HEK293 (cell line): Measurements from ENCODE around the gene HPCAL1.

Source experiments
- PRDM1 ChIP-seq: fragments of 450-650 bp; formaldehyde crosslinking; IDR thresholded peaks from 2 replicates; pipeline ENCODE4; 2016; ENCODE audit warnings: missing biosample characterization, missing genetic modification characterization
- ZBTB20 ChIP-seq: fragments of 450-650 bp; formaldehyde crosslinking; IDR thresholded peaks from 2 replicates; pipeline ENCODE4 v1.5.1; 2016; ENCODE audit warnings: missing biosample characterization, missing genetic modification characterization
- ZBTB8A ChIP-seq: fragments of 450-650 bp; formaldehyde crosslinking; IDR thresholded peaks from 2 replicates; pipeline ENCODE4 v1.5.1; 2016; ENCODE audit warnings: missing biosample characterization, missing genetic modification characterization
- ZNF10 ChIP-seq: fragments of 450-650 bp; formaldehyde crosslinking; IDR thresholded peaks from 2 replicates; pipeline ENCODE4 v1.5.1; 2017; ENCODE audit warnings: missing biosample characterization, missing genetic modification characterization
- ZNF121 ChIP-seq: fragments of 450-650 bp; formaldehyde crosslinking; IDR thresholded peaks from 2 replicates; pipeline ENCODE4 v1.5.1; 2016; ENCODE audit warnings: missing biosample characterization, missing genetic modification characterization
- ZNF2 ChIP-seq: fragments of 450-650 bp; formaldehyde crosslinking; IDR thresholded peaks from 2 replicates; pipeline ENCODE4 v1.5.1; 2016; ENCODE audit warnings: missing biosample characterization, missing genetic modification characterization
- ZNF292 ChIP-seq: fragments of 450-650 bp; formaldehyde crosslinking; IDR thresholded peaks from 2 replicates; pipeline ENCODE4 v1.5.1; 2016; ENCODE audit warnings: low read depth, missing biosample characterization, missing genetic modification characterization, borderline replicate concordance
- ZNF302 ChIP-seq: fragments of 450-650 bp; formaldehyde crosslinking; IDR thresholded peaks from 2 replicates; pipeline ENCODE4 v1.5.1; 2016; ENCODE audit warnings: missing biosample characterization, missing genetic modification characterization, low read depth
- ZNF510 ChIP-seq: fragments of 450-650 bp; formaldehyde crosslinking; IDR thresholded peaks from 2 replicates; pipeline ENCODE4 v1.5.1; 2018; ENCODE audit warnings: mild to moderate bottlenecking, missing genetic modification characterization, missing biosample characterization; ENCODE audit not compliant: insufficient replicate concordance
- TF ChIP-seq, protein P1 (sequence below): fragments of 450-650 bp; formaldehyde crosslinking; IDR thresholded peaks from 2 replicates; pipeline ENCODE4 v1.5.1; 2016; ENCODE audit warnings: missing biosample characterization, missing genetic modification characterization

GRCh38 chr2:10447895-10448575, 145.3 kb downstream of the HPCAL1 start, which contains the start of gene ODC1:
- TF ChIP-seq ZNF302 (tag by site-specific recombination), result no peak
- TF ChIP-seq, protein P1, sequence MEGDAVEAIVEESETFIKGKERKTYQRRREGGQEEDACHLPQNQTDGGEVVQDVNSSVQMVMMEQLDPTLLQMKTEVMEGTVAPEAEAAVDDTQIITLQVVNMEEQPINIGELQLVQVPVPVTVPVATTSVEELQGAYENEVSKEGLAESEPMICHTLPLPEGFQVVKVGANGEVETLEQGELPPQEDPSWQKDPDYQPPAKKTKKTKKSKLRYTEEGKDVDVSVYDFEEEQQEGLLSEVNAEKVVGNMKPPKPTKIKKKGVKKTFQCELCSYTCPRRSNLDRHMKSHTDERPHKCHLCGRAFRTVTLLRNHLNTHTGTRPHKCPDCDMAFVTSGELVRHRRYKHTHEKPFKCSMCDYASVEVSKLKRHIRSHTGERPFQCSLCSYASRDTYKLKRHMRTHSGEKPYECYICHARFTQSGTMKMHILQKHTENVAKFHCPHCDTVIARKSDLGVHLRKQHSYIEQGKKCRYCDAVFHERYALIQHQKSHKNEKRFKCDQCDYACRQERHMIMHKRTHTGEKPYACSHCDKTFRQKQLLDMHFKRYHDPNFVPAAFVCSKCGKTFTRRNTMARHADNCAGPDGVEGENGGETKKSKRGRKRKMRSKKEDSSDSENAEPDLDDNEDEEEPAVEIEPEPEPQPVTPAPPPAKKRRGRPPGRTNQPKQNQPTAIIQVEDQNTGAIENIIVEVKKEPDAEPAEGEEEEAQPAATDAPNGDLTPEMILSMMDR (tag by site-specific recombination), result no peak
- TF ChIP-seq ZNF292, result no peak
- no peak; the same call in 1 of the 2 replicates for TF ChIP-seq ZBTB8A (tag by site-specific recombination)
- 0 out of 2 replicates have a peak, but pooled peaks have one; percentile 37 for TF ChIP-seq ZBTB20 (tag by site-specific recombination)
- TF ChIP-seq ZNF121, result no peak
- TF ChIP-seq ZNF10 (tag by site-specific recombination), result no peak
- TF ChIP-seq PRDM1 (tag by site-specific recombination), result no peak
- no peak for TF ChIP-seq ZNF510 (tag by site-specific recombination)
- no peak for TF ChIP-seq ZNF2 (tag by site-specific recombination)
